ENCODE results near the gene ST6GALNAC3. TPM values are rescaled to one million over a fixed set of nuclear protein-coding genes. Genes with fewer than 3 reads are reported as not detected.

The ST6GALNAC3 gene
- total RNA-seq, 1 donor from 2014 or later, result 23.6 TPM

DNA sequence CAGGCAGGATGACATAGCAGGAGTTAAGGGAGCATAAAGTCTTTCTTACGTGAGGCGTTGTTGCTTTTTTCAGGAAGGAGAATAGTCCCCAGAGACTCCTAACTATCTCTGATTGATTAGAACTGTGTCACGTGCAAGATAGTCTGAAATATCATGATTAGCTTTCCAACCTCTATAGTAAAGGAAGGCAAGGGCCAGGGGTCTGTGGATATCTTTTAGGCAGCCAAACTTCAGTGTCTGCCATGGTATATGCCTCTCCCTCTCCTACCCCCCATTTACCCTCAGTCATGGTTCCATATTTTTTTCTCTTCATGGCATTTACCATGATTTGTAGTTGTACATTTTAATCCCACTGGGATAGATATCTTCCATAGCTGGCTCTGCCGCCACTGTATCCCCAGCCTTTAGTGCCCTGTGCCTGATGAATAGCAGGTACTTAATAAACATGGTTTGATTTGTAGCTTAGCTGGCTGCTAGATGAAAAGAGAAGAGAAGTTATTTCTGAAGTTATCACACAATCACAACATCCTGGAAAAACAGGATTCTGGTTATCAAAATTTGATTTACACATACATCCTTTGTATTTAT is 474.1 kb downstream of the ST6GALNAC3 start:
- H3K4me3 ChIP-seq, result no peak overlapping the region
- peak overlapping the region; percentile 49 for H3K4me2 ChIP-seq
- H2AFZ ChIP-seq (replicated peaks), result no peak overlapping the region
- no peak for TF ChIP-seq EZH2 (IDR thresholded peaks at IDR 0.05)
- TF ChIP-seq CTCF (IDR thresholded peaks at IDR 0.05), result no peak
- TF ChIP-seq EZH2phosphoT487 (IDR thresholded peaks at IDR 0.05), result no peak
- Mint-ChIP-seq H3K27me3 (ENCODE audit: insufficient read depth, low read depth) (no peaks in the 10 kb centered on the region), H3K9me3 (no peaks in the 10 kb centered on the region), H3K4me3 (no peak overlapping the region), H3K27ac (peak overlapping the region; percentile 42), H3K36me3 (no peaks in the 10 kb centered on the region), H3K4me1 (peaks cover 24% of the 10 kb centered on the region)
- H3K9me3 ChIP-seq (ENCODE audit: low read depth), result no peaks in the 10 kb centered on the region
- H3K27ac ChIP-seq, result peak overlapping the region; percentile 56
- H3F3A ChIP-seq (ENCODE audit: low read depth), result peaks cover 20% of the 10 kb centered on the region
- H3K4me1 ChIP-seq, result peaks cover 25% of the 10 kb centered on the region
- no peaks in the 10 kb centered on the region for H3K27me3 ChIP-seq
- no peak for DNase-seq (ENCODE audit: low spot score)
- H3K79me2 ChIP-seq (ENCODE audit: low read depth), result no peaks in the 10 kb centered on the region
- no peaks in the 10 kb centered on the region for H4K20me1 ChIP-seq (ENCODE audit: low read depth)
- H3K36me3 ChIP-seq, result no peaks in the 10 kb centered on the region
- no peak overlapping the region for H3K9ac ChIP-seq

DNA sequence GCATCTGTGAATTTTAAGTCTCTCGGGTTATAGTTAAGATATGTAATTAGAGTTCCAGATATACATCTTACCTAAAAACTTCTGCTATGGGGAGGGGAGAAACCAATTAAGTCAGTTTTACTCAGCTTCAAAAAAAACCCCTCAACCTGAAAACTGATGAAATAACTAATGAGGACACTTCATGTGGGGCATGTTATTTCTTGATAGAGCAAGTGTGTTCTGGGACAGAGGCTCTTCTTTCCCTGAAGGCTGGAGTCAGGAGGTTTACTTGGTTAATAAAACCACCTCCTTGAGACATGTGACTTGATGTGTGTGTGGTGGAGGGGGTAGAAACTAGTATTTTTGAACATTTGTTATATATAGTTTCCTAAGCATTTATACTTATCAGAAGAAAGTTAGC is 479.7 kb downstream of the ST6GALNAC3 start:
- H3K27me3 ChIP-seq, result no peaks in the 10 kb centered on the region
- H3K4me1 Mint-ChIP-seq, result peaks cover 2% of the 10 kb centered on the region
- H3K9ac ChIP-seq, result no peak overlapping the region
- no peaks in the 10 kb centered on the region for H3K36me3 Mint-ChIP-seq
- H3K4me2 ChIP-seq, result no peak overlapping the region
- no peaks in the 10 kb centered on the region for H3K9me3 Mint-ChIP-seq
- H3K36me3 ChIP-seq, result no peaks in the 10 kb centered on the region
- no peak overlapping the region for H3K4me3 Mint-ChIP-seq
- no peak for DNase-seq (ENCODE audit: low spot score)
- H3K79me2 ChIP-seq (ENCODE audit: low read depth), result no peaks in the 10 kb centered on the region
- H3K4me1 ChIP-seq, result no peaks in the 10 kb centered on the region
- TF ChIP-seq CTCF (IDR thresholded peaks at IDR 0.05) (no peak), EZH2phosphoT487 (IDR thresholded peaks at IDR 0.05) (no peak), EZH2 (IDR thresholded peaks at IDR 0.05) (no peak)
- no peaks in the 10 kb centered on the region for H3K27me3 Mint-ChIP-seq (ENCODE audit: insufficient read depth, low read depth)
- H3K27ac ChIP-seq, result no peak overlapping the region
- no peaks in the 10 kb centered on the region for H3K9me3 ChIP-seq (ENCODE audit: low read depth)
- H3K4me3 ChIP-seq, result no peak overlapping the region
- H2AFZ ChIP-seq (replicated peaks), result no peak overlapping the region
- no peaks in the 10 kb centered on the region for H3F3A ChIP-seq (ENCODE audit: low read depth)
- no peaks in the 10 kb centered on the region for H4K20me1 ChIP-seq (ENCODE audit: low read depth)
- H3K27ac Mint-ChIP-seq, result no peak overlapping the region

GRCh38 chr1:76562292-76562691 is 487.7 kb downstream of the ST6GALNAC3 start:
- Histone ChIP-seq H3K9me3 (ENCODE audit: low read depth) (no peaks in the 10 kb centered on the region), H3K4me2 (no peak overlapping the region), H4K20me1 (ENCODE audit: low read depth) (no peaks in the 10 kb centered on the region), H3K79me2 (ENCODE audit: low read depth) (no peaks in the 10 kb centered on the region), H3K9ac (no peak overlapping the region), H3K27ac (no peak overlapping the region), H3K27me3 (no peaks in the 10 kb centered on the region), H3K4me1 (peaks cover 3% of the 10 kb centered on the region), H3K4me3 (no peak overlapping the region), H3K36me3 (no peaks in the 10 kb centered on the region), H3F3A (ENCODE audit: low read depth) (no peaks in the 10 kb centered on the region), H2AFZ (replicated peaks) (no peak overlapping the region)
- Mint-ChIP-seq H3K4me1 (no peaks in the 10 kb centered on the region), H3K36me3 (no peaks in the 10 kb centered on the region), H3K4me3 (no peak overlapping the region), H3K27me3 (ENCODE audit: insufficient read depth, low read depth) (no peaks in the 10 kb centered on the region), H3K27ac (no peak overlapping the region), H3K9me3 (no peaks in the 10 kb centered on the region)
- DNase-seq (ENCODE audit: low spot score), result no peak
- no peak for TF ChIP-seq EZH2 (IDR thresholded peaks at IDR 0.05)
- no peak for TF ChIP-seq CTCF (IDR thresholded peaks at IDR 0.05)
- TF ChIP-seq EZH2phosphoT487 (IDR thresholded peaks at IDR 0.05), result no peak
